Esophagus squamous epithelium (tissue), 4 donors: Measurements from ENCODE around the gene ALG8.

Source experiments
- CTCF ChIP-seq, 6 experiments: fragments of 450-650 bp in 4 of 6; fragments of 200-600 bp in 2 of 6; sonication (generic) in 2 of 6; IDR thresholded peaks; one replicate each; pipeline ENCODE4 v1.5.1; 2016 to 2019; ENCODE audit warnings: antibody characterized with exemption in 6 of 6, mild to moderate bottlenecking in 4 of 6, moderate library complexity in 4 of 6
- POLR2A ChIP-seq, 4 donors: fragments of 450-650 bp; IDR thresholded peaks; one replicate each; pipeline ENCODE4 v1.6.1; 2017; ENCODE audit warnings: antibody characterized with exemption in 4 of 4, mild to moderate bottlenecking in 4 of 4, moderate library complexity in 3 of 4

DNA sequence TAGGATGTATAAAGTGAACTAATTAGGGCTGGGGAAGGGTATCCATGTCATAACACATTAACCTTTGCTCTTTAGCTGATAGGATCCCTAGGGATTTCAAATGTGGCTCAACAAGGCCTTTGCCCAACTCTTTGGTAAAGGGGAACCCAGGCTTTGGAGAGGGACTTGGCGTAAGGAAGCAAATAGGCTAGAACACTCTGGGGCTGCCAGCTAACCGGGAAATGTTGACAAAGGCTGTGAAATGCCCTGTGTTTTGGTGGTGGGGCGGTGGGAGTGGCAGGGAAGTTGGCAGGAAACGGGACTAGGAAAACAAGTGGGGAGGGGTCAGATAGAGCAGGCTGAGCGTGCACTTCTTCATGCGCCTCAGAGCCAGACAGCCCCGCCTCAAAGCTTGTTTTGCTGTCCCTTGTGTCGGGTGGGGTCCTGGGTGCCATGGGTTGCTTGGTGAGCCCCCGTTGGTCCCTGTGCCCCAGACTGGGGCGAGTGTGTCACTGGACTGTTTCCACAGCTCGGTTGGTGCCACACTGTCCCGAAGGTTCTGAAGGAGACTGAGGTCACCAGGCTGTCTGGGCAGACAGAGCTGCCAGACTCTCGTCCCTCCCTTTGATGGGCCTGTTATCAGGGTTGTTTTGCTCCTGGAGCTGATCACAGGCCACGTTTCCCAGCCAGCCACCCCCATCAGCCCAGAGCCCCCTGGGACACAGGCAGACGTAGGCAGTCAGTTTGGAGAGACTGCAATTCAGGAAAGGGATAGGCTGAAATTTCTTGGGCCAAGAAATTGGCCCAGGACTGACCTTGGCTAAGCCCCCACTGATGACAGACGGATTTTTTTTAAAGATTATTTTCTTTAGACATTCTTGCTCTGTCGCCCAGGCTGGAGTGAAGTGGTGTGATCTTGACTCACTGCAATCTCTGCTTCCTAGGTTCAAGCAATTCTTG is 29.4 kb upstream of the ALG8 start:
- no peak for TF ChIP-seq CTCF (IDR thresholded peaks at IDR 0.05)
- no peak for TF ChIP-seq POLR2A (IDR thresholded peaks at IDR 0.05)
